NOMO-1 treated with dmso at 0.1 percent for 144 hours (cell line): Measurements from ENCODE around the gene NAT14.
"Not testable (repeated sequence)": the region's sequence is repeated elsewhere in the genome, so short reads cannot be mapped to it uniquely, and the experiment has no call there.

Experiments used
- DNase-seq: peaks from one replicate; lab custom pipeline; 2025; ENCODE audit not compliant: unreplicated experiment; lab: John Stamatoyannopoulos, UW

NAT14 gene

GRCh38 chr19:55530996-55531395 is 46.0 kb downstream of the NAT14 start:
- DNase-seq, result no peak

- DNase-seq, result not testable (repeated sequence)
Measured at GRCh38 chr19:55534280-55534679, 49.3 kb downstream of the NAT14 start.

GRCh38 chr19:55535173-55535964 is 50.4 kb downstream of the NAT14 start:
- no peak for DNase-seq

- DNase-seq, result no peak
Measured at GRCh38 chr19:55535965-55536350, 51.0 kb downstream of the NAT14 start.

GRCh38 chr19:55536366-55536765 is 51.4 kb downstream of the NAT14 start:
- no peak for DNase-seq
